ENCODE results near the gene RPTN. TPM values are rescaled to one million over a fixed set of nuclear protein-coding genes. Genes with fewer than 3 reads are reported as not detected.
A peak's percentile ranks its signal among the peaks of the same experiment; 100 is the strongest.

RPTN gene
- total and polyA plus RNA-seq, 8 donors, result not detected

GRCh38 chr1:152125834-152126443 is 33.1 kb downstream of the RPTN start:
- no peak overlapping the region for H3K4me3 ChIP-seq
- ATAC-seq (no peak), DNase-seq (no peak)
- H3K36me3 ChIP-seq, result no peaks in the 10 kb centered on the region
- H3K9me3 ChIP-seq, result no peaks in the 10 kb centered on the region
- intact Hi-C loops (cut with DNase I), result no loop called here
- no peaks in the 10 kb centered on the region for H3K4me1 ChIP-seq
- H3K27me3 ChIP-seq, result peaks cover 12 to 66% of the 10 kb centered on the region in 2 donors
- no peak for TF ChIP-seq CTCF (IDR thresholded peaks at IDR 0.05)
- no peak overlapping the region for H3K27ac ChIP-seq

DNA sequence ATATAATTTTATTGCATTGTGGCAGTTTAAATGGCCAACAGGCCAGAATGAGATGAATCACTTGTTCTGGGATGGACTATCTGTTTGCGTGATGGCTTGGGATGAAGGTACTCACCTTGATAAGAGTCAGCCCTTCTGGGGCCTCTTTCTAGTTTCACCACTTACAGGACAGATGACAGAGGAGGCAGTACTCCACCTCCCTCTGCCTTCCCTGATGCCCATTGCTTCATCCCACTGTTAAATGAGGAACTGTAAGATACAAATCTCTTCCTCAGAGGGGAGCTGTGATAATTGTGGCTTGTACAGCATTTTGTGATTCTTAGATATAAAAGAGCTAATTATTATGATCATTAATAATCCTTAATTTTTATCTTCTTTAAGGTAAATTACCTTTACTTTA is 40.1 kb downstream of the RPTN start:
- intact Hi-C loops (cut with DNase I), result no loop called here
- H3K9me3 ChIP-seq, result no peaks in the 10 kb centered on the region
- no peak overlapping the region for H3K4me3 ChIP-seq
- H3K36me3 ChIP-seq, result no peaks in the 10 kb centered on the region
- peaks cover 32 to 77% of the 10 kb centered on the region in 2 donors for H3K27me3 ChIP-seq
- no peak for TF ChIP-seq CTCF (IDR thresholded peaks at IDR 0.05)
- ATAC-seq (no peak), DNase-seq (no peak)
- H3K4me1 ChIP-seq, result no peaks in the 10 kb centered on the region
- no peak overlapping the region for H3K27ac ChIP-seq

GRCh38 chr1:152115344-152115743 is 43.7 kb downstream of the RPTN start, which contains the start of gene TCHH:
Gene TCHH (minus strand): TSS chr1:152115444. CDS start chr1:152114080, 1,364 bp downstream.
- peaks cover 19 to 26% of the 10 kb centered on the region in 2 donors for H3K4me1 ChIP-seq
- ATAC-seq (no peak), DNase-seq (no peak)
- peaks cover 58 to 99% of the 10 kb centered on the region in 2 donors for H3K27me3 ChIP-seq
- H3K36me3 ChIP-seq, result no peaks in the 10 kb centered on the region
- no peaks in the 10 kb centered on the region for H3K9me3 ChIP-seq
- TF ChIP-seq CTCF (IDR thresholded peaks at IDR 0.05), result no peak
- intact Hi-C loops (cut with DNase I), result no loop called here
- H3K4me3 ChIP-seq, result no peak within 1 kb of the TSS
- no peak within 1 kb of the TSS for H3K27ac ChIP-seq

DNA sequence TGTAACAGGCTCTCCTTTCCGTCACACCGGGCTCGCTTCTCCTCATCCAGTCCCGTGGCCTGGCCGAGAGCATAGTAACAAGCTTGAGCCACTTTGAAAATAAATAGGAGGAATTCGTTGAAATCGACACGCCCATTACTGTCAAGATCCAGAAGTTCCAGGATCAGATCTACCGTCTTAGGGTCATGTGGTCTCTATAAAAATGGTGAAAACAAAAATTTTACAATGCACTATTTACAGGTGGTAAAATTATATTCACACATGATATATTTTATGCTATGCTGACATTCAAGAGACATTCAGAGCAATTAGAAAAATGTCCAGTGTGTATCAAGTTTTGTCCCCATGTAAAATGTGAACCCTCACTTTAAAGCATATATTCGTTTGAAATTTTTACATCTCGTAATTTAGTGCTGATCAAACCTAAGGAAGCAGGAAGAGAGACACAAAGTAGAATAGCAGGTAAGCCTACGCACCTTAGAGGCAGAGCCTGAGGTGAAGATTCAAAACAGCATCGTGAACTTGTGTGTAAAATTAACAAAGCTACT is 46.1 kb downstream of the RPTN start:
- H3K27ac ChIP-seq, result no peak overlapping the region
- DNase-seq (no peak), ATAC-seq (no peak)
- no peak overlapping the region for H3K4me3 ChIP-seq
- intact Hi-C loops (cut with DNase I), result no loop called here
- peaks cover 0 to 4% of the 10 kb centered on the region in 2 donors for H3K9me3 ChIP-seq
- H3K27me3 ChIP-seq, result peaks cover 80 to 100% of the 10 kb centered on the region in 2 donors
- peaks cover 28 to 50% of the 10 kb centered on the region in 2 donors for H3K4me1 ChIP-seq
- no peaks in the 10 kb centered on the region for H3K36me3 ChIP-seq
- no peak for TF ChIP-seq CTCF (IDR thresholded peaks at IDR 0.05)

DNA sequence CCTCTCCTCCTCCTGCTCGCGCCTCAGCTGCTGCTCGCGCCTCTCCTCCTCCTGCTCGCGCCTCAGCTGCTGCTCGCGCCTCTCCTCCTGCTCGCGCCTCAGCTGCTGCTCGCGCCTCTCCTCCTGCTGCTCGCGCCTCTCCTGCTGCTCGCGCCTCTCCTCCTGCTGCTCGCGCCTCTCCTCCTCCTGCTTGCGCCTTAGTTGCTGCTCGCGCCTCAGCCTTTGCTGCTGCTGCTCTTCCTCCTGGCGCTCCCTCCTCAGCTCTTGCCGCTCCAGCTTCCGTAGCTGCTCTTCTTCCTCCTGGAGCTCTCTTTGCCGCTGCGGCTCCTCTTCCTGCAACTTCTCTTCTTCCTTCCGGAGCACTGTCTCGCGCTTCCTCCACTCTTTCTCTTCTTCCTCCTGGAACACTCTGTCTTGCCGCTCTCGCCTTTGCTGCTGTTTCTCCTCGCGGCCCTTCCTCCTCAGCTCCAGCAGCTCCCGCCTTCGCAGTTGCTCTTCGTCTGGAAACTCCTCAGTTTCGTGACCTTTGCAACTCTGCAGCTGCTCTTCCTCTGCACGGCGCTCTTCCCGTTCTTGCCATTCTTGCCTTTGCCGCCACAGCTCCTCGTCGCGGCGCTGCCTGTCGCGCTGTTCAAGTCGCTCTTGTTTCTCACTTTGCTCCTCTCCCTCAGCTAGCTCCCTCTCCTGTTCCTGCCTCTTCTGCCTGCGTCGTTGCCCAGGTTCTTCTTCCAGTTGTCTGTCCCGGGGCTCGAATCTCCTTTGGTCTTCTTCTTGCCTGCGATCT is 46.7 kb downstream of the RPTN start:
- intact Hi-C loops (cut with DNase I), result no loop called here
- DNase-seq, result peak in 2 of 4 donors; percentile 31 to 65
- TF ChIP-seq CTCF (IDR thresholded peaks at IDR 0.05), result no peak
- Histone ChIP-seq H3K36me3 (no peaks in the 10 kb centered on the region), H3K27me3 (peaks cover 84 to 100% of the 10 kb centered on the region in 2 donors), H3K4me1 (peaks cover 28 to 54% of the 10 kb centered on the region in 2 donors), H3K9me3 (peaks cover 0 to 4% of the 10 kb centered on the region in 2 donors), H3K4me3 (peak overlapping the region; percentile 31 to 45), H3K27ac (no peak overlapping the region)
- ATAC-seq, result no peak
